Activated naive CD4-positive, alpha-beta T cell treated with anti-CD3 and anti-CD28 coated beads for 36 hours (primary cell): ENCODE data around the gene ZNF774. TPM values are rescaled to one million over a fixed set of nuclear protein-coding genes. Genes with fewer than 3 reads are reported as not detected.

Source experiments
- CTCF ChIA-PET: fragments of 350-600 bp; sonication (Branson Sonifier 250); formaldehyde crosslinking; loops from one replicate; lab custom pipeline; 2021; ENCODE audit warnings: antibody characterized with exemption; lab: Charles Lee
- DNase-seq: peaks from one replicate; pipeline ENCODE4 v3.0.0-alpha.2; 2020
- H3K27ac Mint-ChIP-seq: one replicate; pipeline ENCODE4 v1.8.0; 2021; ENCODE audit warnings: mild to moderate bottlenecking, mixed read lengths
- H3K27me3 Mint-ChIP-seq: one replicate; pipeline ENCODE4 v1.8.0; 2021; ENCODE audit warnings: low read depth, mixed read lengths
- H3K36me3 Mint-ChIP-seq: one replicate; pipeline ENCODE4 v1.8.0; 2021; ENCODE audit warnings: low read depth, mixed read lengths
- H3K4me1 Mint-ChIP-seq: one replicate; pipeline ENCODE4 v1.8.0; 2021; ENCODE audit warnings: low read depth, mixed read lengths
- H3K4me3 Mint-ChIP-seq: one replicate; pipeline ENCODE4 v1.8.0; 2021; ENCODE audit warnings: mild to moderate bottlenecking, moderate library complexity, mixed read lengths
- H3K9me3 Mint-ChIP-seq: one replicate; pipeline ENCODE4 v1.8.0; 2021; ENCODE audit warnings: mixed read lengths
- intact Hi-C: fragments of 100-400 bp; cut with micrococcal nuclease; formaldehyde crosslinking; loops from one replicate; pipeline ENCODE4 v1.15.1; 2023
- total RNA-seq, 2 experiments: library from RNA; stranded (reverse); gene quantifications; one replicate each; pipeline ENCODE4 v1.2.3, GENCODE V29; 2021

Gene ZNF774
- total RNA-seq, 2 experiments from 2014 or later: 0.84 to 0.95 TPM

GRCh38 chr15:90322538-90322937 lies 29.5 kb upstream of the ZNF774 start:
- Mint-ChIP-seq H3K36me3 (no peaks in the 10 kb centered on the region), H3K27ac (no peak overlapping the region), H3K9me3 (no peaks in the 10 kb centered on the region), H3K4me1 (peaks cover 4% of the 10 kb centered on the region), H3K27me3 (no peaks in the 10 kb centered on the region), H3K4me3 (no peak overlapping the region)
- intact Hi-C loops: loop anchor here (5.0 kb wide), 4 partner anchors 40 to 610 kb away; partner anchors contain the start of gene HDDC3
- no peak for DNase-seq
- CTCF ChIA-PET: interaction anchor here (1.1 to 1.2 kb wide), 2 partner anchors 21 to 182 kb away, joined by 3 read pairs; no protein-coding TSS in a partner anchor

GRCh38 chr15:90325726-90326125 lies 26.4 kb upstream of the ZNF774 start:
- Mint-ChIP-seq H3K4me3 (no peak overlapping the region), H3K36me3 (no peaks in the 10 kb centered on the region), H3K4me1 (no peaks in the 10 kb centered on the region), H3K9me3 (no peaks in the 10 kb centered on the region), H3K27ac (no peak overlapping the region), H3K27me3 (no peaks in the 10 kb centered on the region)
- no peak for DNase-seq
- CTCF ChIA-PET: interaction anchor here (0.6 to 1.1 kb wide), 5 partner anchors 153 to 572 kb away, joined by 3 to 4 read pairs (median 3); no protein-coding TSS in a partner anchor
- intact Hi-C loops: no loop called here

DNA sequence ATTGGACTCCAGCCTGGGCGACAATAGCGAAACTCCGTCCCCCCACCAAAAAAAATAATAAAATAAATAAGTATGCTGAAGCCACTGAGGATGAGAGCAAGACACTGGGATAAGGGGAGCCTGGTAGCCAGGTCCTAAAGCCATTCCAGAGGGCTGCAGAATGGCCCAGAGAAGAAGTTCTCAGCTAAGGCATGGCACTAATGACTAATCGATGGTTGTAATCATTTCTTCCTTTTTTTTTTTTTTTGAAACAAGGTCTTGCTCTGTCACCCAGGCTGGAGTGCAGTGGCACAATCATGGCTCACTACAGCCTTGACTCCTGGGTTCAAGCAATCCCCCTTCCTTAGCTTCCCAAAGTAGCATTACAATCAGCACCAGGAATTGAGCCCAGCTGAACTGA lies 25.6 kb upstream of the ZNF774 start:
- no peak overlapping the region for H3K4me3 Mint-ChIP-seq
- intact Hi-C loops: no loop called here
- CTCF ChIA-PET: interaction anchor here (0.6 to 1.1 kb wide), 4 partner anchors 152 to 571 kb away, joined by 3 to 4 read pairs (median 3); no protein-coding TSS in a partner anchor
- DNase-seq: no peak
- H3K36me3 Mint-ChIP-seq: no peaks in the 10 kb centered on the region
- no peaks in the 10 kb centered on the region for H3K4me1 Mint-ChIP-seq
- no peaks in the 10 kb centered on the region for H3K27me3 Mint-ChIP-seq
- H3K27ac Mint-ChIP-seq: no peak overlapping the region
- no peaks in the 10 kb centered on the region for H3K9me3 Mint-ChIP-seq

DNA sequence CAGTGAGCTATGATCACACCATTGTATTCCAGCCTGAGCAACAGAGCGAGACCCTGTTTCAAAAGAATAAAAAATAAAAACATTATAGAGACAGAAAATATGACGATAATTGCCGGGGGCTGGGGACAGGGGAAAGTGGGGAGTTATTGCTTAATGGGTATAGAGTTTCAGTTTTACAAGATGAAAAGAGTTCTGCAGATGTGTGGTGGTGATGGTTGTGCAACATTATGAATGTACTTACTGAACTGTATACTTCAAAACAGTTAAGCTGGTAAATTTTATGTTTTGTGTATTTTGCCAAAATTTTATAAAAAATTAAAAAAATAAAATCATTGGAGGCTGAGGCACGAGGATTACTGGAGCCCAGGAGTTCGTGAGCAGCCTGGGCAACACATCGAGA lies 24.8 kb upstream of the ZNF774 start:
- H3K36me3 Mint-ChIP-seq: no peaks in the 10 kb centered on the region
- no peaks in the 10 kb centered on the region for H3K4me1 Mint-ChIP-seq
- intact Hi-C loops: no loop called here
- no peaks in the 10 kb centered on the region for H3K27me3 Mint-ChIP-seq
- no peaks in the 10 kb centered on the region for H3K9me3 Mint-ChIP-seq
- CTCF ChIA-PET: no interaction called here
- no peak overlapping the region for H3K27ac Mint-ChIP-seq
- H3K4me3 Mint-ChIP-seq: no peak overlapping the region
- no peak for DNase-seq

GRCh38 chr15:90334304-90334731 lies 17.8 kb upstream of the ZNF774 start:
- no peak overlapping the region for H3K4me3 Mint-ChIP-seq
- no peak overlapping the region for H3K27ac Mint-ChIP-seq
- no peaks in the 10 kb centered on the region for H3K27me3 Mint-ChIP-seq
- H3K4me1 Mint-ChIP-seq: peaks cover 12% of the 10 kb centered on the region
- no peaks in the 10 kb centered on the region for H3K9me3 Mint-ChIP-seq
- H3K36me3 Mint-ChIP-seq: no peaks in the 10 kb centered on the region
- intact Hi-C loops: no loop called here
- CTCF ChIA-PET: no interaction called here
- no peak for DNase-seq

DNA sequence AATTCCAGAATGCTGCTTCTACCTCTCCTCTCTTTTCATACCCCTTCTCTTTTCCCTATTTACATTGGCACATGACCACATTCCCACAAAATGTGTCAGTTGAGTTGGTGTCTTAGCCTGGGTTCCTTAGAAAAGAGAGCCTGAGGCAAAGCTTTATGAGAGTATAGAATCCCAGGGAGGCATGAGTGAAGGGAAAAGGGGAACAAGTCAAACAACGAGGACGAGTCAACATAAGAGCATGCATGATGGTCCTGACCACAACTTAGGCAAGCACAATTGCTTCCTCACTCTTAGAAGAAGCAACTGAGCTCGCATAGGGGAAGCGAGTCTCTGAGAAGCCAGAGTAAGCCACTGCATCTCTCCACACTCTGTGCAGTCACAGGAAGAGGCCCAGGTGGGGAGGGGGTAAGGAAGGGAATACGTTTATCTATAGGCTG lies 15.4 kb upstream of the ZNF774 start:
- CTCF ChIA-PET: interaction anchor here (0.9 to 2.2 kb wide), 5 partner anchors 17 to 103 kb away, joined by 3 to 17 read pairs (median 4); partner anchors contain the start of genes CIB1 and GDPGP1
- H3K36me3 Mint-ChIP-seq: no peaks in the 10 kb centered on the region
- H3K4me1 Mint-ChIP-seq: peaks cover 12% of the 10 kb centered on the region
- H3K27me3 Mint-ChIP-seq: no peaks in the 10 kb centered on the region
- intact Hi-C loops: no loop called here
- no peak overlapping the region for H3K4me3 Mint-ChIP-seq
- H3K27ac Mint-ChIP-seq: no peak overlapping the region
- DNase-seq: peak; percentile 48
- H3K9me3 Mint-ChIP-seq: no peaks in the 10 kb centered on the region

GRCh38 chr15:90337256-90337655 lies 14.8 kb upstream of the ZNF774 start:
- Mint-ChIP-seq H3K27ac (peak overlapping the region; percentile 12), H3K4me3 (no peak overlapping the region), H3K27me3 (no peaks in the 10 kb centered on the region), H3K36me3 (no peaks in the 10 kb centered on the region), H3K4me1 (peaks cover 13% of the 10 kb centered on the region), H3K9me3 (no peaks in the 10 kb centered on the region)
- intact Hi-C loops: no loop called here
- CTCF ChIA-PET: interaction anchor here (0.9 to 2.2 kb wide), 3 partner anchors 17 to 103 kb away, joined by 3 to 17 read pairs (median 6); partner anchors contain the start of genes CIB1 and GDPGP1
- no peak for DNase-seq

DNA sequence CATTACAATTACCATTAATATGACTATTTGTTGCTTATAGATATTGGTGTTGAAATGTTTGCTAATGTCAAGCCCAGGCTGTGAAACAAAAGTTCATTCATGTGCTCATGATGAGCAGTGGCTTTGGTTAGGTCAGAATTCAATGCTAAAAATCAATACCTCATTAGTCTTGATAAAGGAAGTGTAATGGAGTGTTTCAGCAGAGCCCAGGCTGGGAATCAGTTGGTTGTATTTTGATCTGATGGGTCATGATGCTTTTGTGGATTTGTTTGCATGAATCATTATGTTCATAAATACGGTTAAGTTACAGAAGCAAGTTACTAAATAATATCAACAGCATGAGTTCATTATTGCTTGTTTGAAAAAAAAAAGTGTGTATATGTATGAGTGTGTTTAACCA lies 13.6 kb upstream of the ZNF774 start:
- Mint-ChIP-seq H3K27me3 (no peaks in the 10 kb centered on the region), H3K27ac (no peak overlapping the region), H3K9me3 (no peaks in the 10 kb centered on the region), H3K36me3 (no peaks in the 10 kb centered on the region), H3K4me1 (peaks cover 21% of the 10 kb centered on the region), H3K4me3 (no peak overlapping the region)
- CTCF ChIA-PET: no interaction called here
- intact Hi-C loops: no loop called here
- no peak for DNase-seq

DNA sequence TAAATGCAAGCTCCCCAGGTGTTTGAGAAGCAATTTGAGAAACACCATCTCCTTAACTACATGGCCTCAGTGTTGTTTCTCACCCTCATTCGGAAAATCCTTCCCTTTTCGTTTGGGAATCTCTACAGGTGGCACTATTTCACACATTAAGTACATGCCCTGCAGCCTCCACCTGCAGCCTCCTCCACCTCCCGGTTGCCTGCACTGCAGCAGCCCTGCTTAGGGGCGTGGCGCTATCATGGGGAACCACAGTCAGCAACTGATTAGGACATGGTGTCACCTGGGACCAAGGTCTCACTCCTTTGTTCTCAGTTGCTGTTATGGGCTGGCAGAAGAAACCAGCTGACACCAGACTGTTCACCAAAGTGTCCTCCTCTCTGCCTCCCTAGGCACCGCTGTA lies 11.7 kb upstream of the ZNF774 start:
- H3K4me3 Mint-ChIP-seq: no peak overlapping the region
- no peaks in the 10 kb centered on the region for H3K36me3 Mint-ChIP-seq
- H3K27me3 Mint-ChIP-seq: no peaks in the 10 kb centered on the region
- H3K27ac Mint-ChIP-seq: no peak overlapping the region
- H3K4me1 Mint-ChIP-seq: peaks cover 23% of the 10 kb centered on the region
- intact Hi-C loops: no loop called here
- H3K9me3 Mint-ChIP-seq: no peaks in the 10 kb centered on the region
- CTCF ChIA-PET: no interaction called here
- no peak for DNase-seq

GRCh38 chr15:90343302-90343790 lies 8.7 kb upstream of the ZNF774 start:
- H3K27ac Mint-ChIP-seq: no peak overlapping the region

GRCh38 chr15:90344662-90345061 lies 7.4 kb upstream of the ZNF774 start:
- no peak overlapping the region for H3K27ac Mint-ChIP-seq
- H3K4me1 Mint-ChIP-seq: peaks cover 13% of the 10 kb centered on the region
- no peak for DNase-seq
- no peaks in the 10 kb centered on the region for H3K9me3 Mint-ChIP-seq
- no peaks in the 10 kb centered on the region for H3K36me3 Mint-ChIP-seq
- H3K4me3 Mint-ChIP-seq: no peak overlapping the region
- CTCF ChIA-PET: interaction anchor here (0.9 to 1.3 kb wide), 3 partner anchors 25 to 202 kb away, joined by 3 to 7 read pairs (median 7); no protein-coding TSS in a partner anchor
- no peaks in the 10 kb centered on the region for H3K27me3 Mint-ChIP-seq
- intact Hi-C loops: no loop called here

More at GRCh38 chr15:90343302-90343790, 8.7 kb upstream of the ZNF774 start:
- Mint-ChIP-seq H3K4me3 (no peak overlapping the region), H3K4me1 (peaks cover 13% of the 10 kb centered on the region), H3K9me3 (no peaks in the 10 kb centered on the region), H3K27me3 (no peaks in the 10 kb centered on the region), H3K36me3 (no peaks in the 10 kb centered on the region)
- intact Hi-C loops: no loop called here
- CTCF ChIA-PET: interaction anchor here (0.6 to 1.6 kb wide), 2 partner anchors 23 to 82 kb away, joined by 3 to 7 read pairs; no protein-coding TSS in a partner anchor
- DNase-seq: no peak

- H3K27me3 Mint-ChIP-seq: no peaks in the 10 kb centered on the region
- intact Hi-C loops: no loop called here
- DNase-seq: no peak
- CTCF ChIA-PET: interaction anchor here (1.1 to 1.3 kb wide), 3 partner anchors 13 to 136 kb away, joined by 3 to 7 read pairs (median 5); no protein-coding TSS in a partner anchor
- peaks cover 13% of the 10 kb centered on the region for H3K4me1 Mint-ChIP-seq
- no peak overlapping the region for H3K27ac Mint-ChIP-seq
- H3K9me3 Mint-ChIP-seq: no peaks in the 10 kb centered on the region
- no peaks in the 10 kb centered on the region for H3K36me3 Mint-ChIP-seq
- no peak overlapping the region for H3K4me3 Mint-ChIP-seq
Observed at GRCh38 chr15:90345857-90346256, 6.2 kb upstream of the ZNF774 start.
